IMR-90 (cell line): ENCODE data around the gene ZNF124. TPM values are rescaled to one million over a fixed set of nuclear protein-coding genes. Genes with fewer than 3 reads are reported as not detected.

Experiments
- ATAC-seq: fragments of 200-7000 bp; cut with Tn5 transposase; 2 replicates; pipeline ENCODE4 v1.9.1; 2020; ENCODE audit warnings: low read depth, mild to moderate bottlenecking, moderate library complexity
- BruUV-seq: library from RNA; stranded (reverse); fragments of 400-500 nt; replicated peaks from 2 replicates; lab custom pipeline; 2021; lab: Mats Ljungman, UMichigan
- CTCF ChIA-PET: fragments of 300-600 bp; formaldehyde crosslinking; extraction: SDS; loops from one replicate; lab custom pipeline; 2021; ENCODE audit warnings: antibody characterized with exemption; lab: Yijun Ruan, JAX
- POLR2A ChIA-PET: fragments of 300-600 bp; sonication (Branson Sonifier 250); formaldehyde crosslinking; loops from one replicate; lab custom pipeline; 2022; ENCODE audit warnings: antibody characterized with exemption; ENCODE audit not compliant: unreplicated experiment; lab: Charles Lee
- DNase-seq: peaks from one replicate; pipeline ENCODE4 v3.0.0; 2013
- H2AFZ ChIP-seq: replicated peaks from 2 replicates; pipeline ENCODE3; 2013; ENCODE audit warnings: low read length, mild to moderate bottlenecking; ENCODE audit not compliant: poor library complexity
- H2AK5ac ChIP-seq: 2 replicates; pipeline ENCODE4 v1.6.1; 2013; ENCODE audit warnings: low read depth, low read length, inconsistent platforms
- H2AK9ac ChIP-seq: replicated peaks from 2 replicates; pipeline ENCODE3; 2013; ENCODE audit warnings: mild to moderate bottlenecking, low read depth, low read length, moderate library complexity; ENCODE audit not compliant: poor library complexity
- H2BK120ac ChIP-seq: 2 replicates; pipeline ENCODE4 v1.6.1; 2013; ENCODE audit warnings: low read depth, low read length, inconsistent platforms
- H2BK15ac ChIP-seq: 3 replicates; pipeline ENCODE4 v1.6.1; 2013; ENCODE audit warnings: low read depth, low read length, inconsistent platforms
- H2BK20ac ChIP-seq: 2 replicates; pipeline ENCODE4 v1.6.1; 2013; ENCODE audit warnings: low read depth, mild to moderate bottlenecking, inconsistent platforms, low read length, moderate library complexity
- H2BK5ac ChIP-seq: 2 replicates; pipeline ENCODE4 v1.6.1; 2013; ENCODE audit warnings: mild to moderate bottlenecking, low read depth, low read length, inconsistent platforms; ENCODE audit not compliant: poor library complexity, severe bottlenecking
- H3K14ac ChIP-seq: replicated peaks from 2 replicates; pipeline ENCODE4 v1.6.1; 2013; ENCODE audit warnings: low read depth, low read length, inconsistent platforms
- H3K18ac ChIP-seq: 2 replicates; pipeline ENCODE4 v1.6.1; 2013; ENCODE audit warnings: low read depth, low read length, control low read depth
- H3K23ac ChIP-seq: 2 replicates; pipeline ENCODE4 v1.6.1; 2013; ENCODE audit warnings: low read depth, low read length, inconsistent platforms
- H3K27ac ChIP-seq: 2 replicates; pipeline ENCODE4 v1.5.1; 2013; ENCODE audit warnings: mild to moderate bottlenecking, control low read depth, low read length; ENCODE audit not compliant: insufficient read depth
- H3K27me3 ChIP-seq: 2 replicates; pipeline ENCODE4 v1.6.1; 2013; ENCODE audit warnings: low read length; ENCODE audit not compliant: control insufficient read depth, insufficient read depth
- H3K36me3 ChIP-seq: 2 replicates; pipeline ENCODE4 v1.6.1; 2013; ENCODE audit warnings: low read length, mixed read lengths; ENCODE audit not compliant: control insufficient read depth, insufficient read depth
- H3K4ac ChIP-seq: 2 replicates; pipeline ENCODE4 v1.6.1; 2013; ENCODE audit warnings: low read depth, low read length, inconsistent platforms
- H3K4me1 ChIP-seq: 2 replicates; pipeline ENCODE4 v1.6.1; 2013; ENCODE audit warnings: low read length, mixed read lengths; ENCODE audit not compliant: control insufficient read depth, insufficient read depth
- H3K4me2 ChIP-seq: 2 replicates; pipeline ENCODE4 v1.6.1; 2013; ENCODE audit warnings: low read depth, mild to moderate bottlenecking, control low read depth, low read length, moderate library complexity
- H3K4me3 ChIP-seq: 2 replicates; pipeline ENCODE4 v1.5.1; 2013; ENCODE audit warnings: low read depth, mild to moderate bottlenecking, control low read depth, low read length, moderate library complexity; ENCODE audit not compliant: insufficient read depth
- H3K56ac ChIP-seq: 2 replicates; pipeline ENCODE4 v1.6.1; 2013; ENCODE audit warnings: low read length, inconsistent platforms; ENCODE audit not compliant: insufficient read depth; ENCODE audit errors: extremely low read depth
- H3K79me1 ChIP-seq, 2 experiments: 2 replicates each; pipeline ENCODE4 v1.6.1; 2013; ENCODE audit warnings: low read length in 2 of 2, inconsistent platforms in 1 of 2, low read depth in 1 of 2
- H3K9ac ChIP-seq: 2 replicates; pipeline ENCODE4 v1.6.1; 2013; ENCODE audit warnings: low read depth, low read length, control low read depth
- H3K9me1 ChIP-seq: 2 replicates; pipeline ENCODE4 v1.6.1; 2013; ENCODE audit warnings: low read length, inconsistent platforms; ENCODE audit not compliant: insufficient read depth
- H3K9me3 ChIP-seq: 2 replicates; pipeline ENCODE4 v1.6.1; 2013; ENCODE audit warnings: low read length; ENCODE audit not compliant: control insufficient read depth, insufficient read depth
- H4K20me1 ChIP-seq: 2 replicates; pipeline ENCODE4 v1.6.1; 2013; ENCODE audit warnings: low read length, inconsistent platforms; ENCODE audit not compliant: insufficient read depth
- H4K5ac ChIP-seq: 2 replicates; pipeline ENCODE4 v1.6.1; 2013; ENCODE audit warnings: mild to moderate bottlenecking, low read depth, low read length, control low read depth
- H4K8ac ChIP-seq, 2 experiments: 2 replicates each; pipeline ENCODE4 v1.6.1; 2013; ENCODE audit warnings: low read depth in 2 of 2, low read length in 2 of 2, control low read depth in 1 of 2, inconsistent platforms in 1 of 2
- H4K91ac ChIP-seq: 2 replicates; pipeline ENCODE4 v1.6.1; 2013; ENCODE audit warnings: low read depth, low read length, inconsistent platforms; ENCODE audit not compliant: insufficient read depth
- BHLHE40 ChIP-seq: fragments of 150-350 bp; IDR thresholded peaks from 2 replicates; pipeline ENCODE4 v1.6.1; 2016; ENCODE audit warnings: mild to moderate bottlenecking, low read depth, low read length
- CHD1 ChIP-seq: IDR thresholded peaks from 2 replicates; pipeline ENCODE4 v1.6.1; 2012; ENCODE audit warnings: low read depth, low read length, improper control_type of control experiment
- CTCF ChIP-seq: conservative IDR thresholded peaks from 2 replicates; pipeline ENCODE4 v1.5.1; 2012; ENCODE audit warnings: mild to moderate bottlenecking, low read depth, low read length, improper control_type of control experiment
- MAFK ChIP-seq: IDR thresholded peaks from 2 replicates; pipeline ENCODE4 v1.6.1; 2012; ENCODE audit warnings: low read depth, low read length, improper control_type of control experiment
- NFE2L2 ChIP-seq: fragments of 150-350 bp; IDR thresholded peaks from 2 replicates; pipeline ENCODE4 v1.6.1; 2016; ENCODE audit warnings: low read depth, mild to moderate bottlenecking, low read length
- WGBS, 2 experiments: methylation state at CpG; one replicate each; pipeline versions ENCODE4 v1.1.5 to v1.1.7; 2013; ENCODE audit warnings: missing lambda C conversion rate in 2 of 2; ENCODE audit not compliant: insufficient read length in 1 of 2; ENCODE audit errors: extremely low coverage in 2 of 2; 5-methylcytosine and 5-hydroxymethylcytosine counted together
- dilution Hi-C: fragments of 300-500 bp; cut with HindIII; formaldehyde crosslinking; loops from one replicate; pipeline ENCODE4 v1.14.3; 2018; ENCODE audit warnings: low sequenced_read_pairs; ENCODE audit not compliant: unreplicated experiment
- in situ Hi-C: fragments of 300-500 bp; cut with MboI; formaldehyde crosslinking; loops from 3 replicates; pipeline ENCODE4 v1.14.3; 2019; ENCODE audit warnings: low sequenced_read_pairs, inconsistent platforms, mixed read lengths
- intact Hi-C: fragments of 100-400 bp; cut with micrococcal nuclease; formaldehyde crosslinking; loops from 2 replicates; pipeline ENCODE4 v1.10.0; 2022
- polyA plus RNA-seq, 3 experiments: library from polyadenylated mRNA; depleted of rRNA; stranded (reverse); fragments of >200 nt; gene quantifications; 2 replicates each; pipeline ENCODE4 v1.2.3, GENCODE V29; 2012; ENCODE audit warnings: low replicate concordance in 1 of 3
- total RNA-seq: library from RNA; depleted of rRNA; stranded (reverse); fragments of >200 nt; gene quantifications from 2 replicates; pipeline ENCODE4 v1.2.3, GENCODE V29; 2012
- TF ChIP-seq, protein P1 (sequence below): fragments of 150-350 bp; IDR thresholded peaks from 2 replicates; pipeline ENCODE4 v1.6.1; 2016; ENCODE audit warnings: low read depth, mild to moderate bottlenecking, low read length, moderate library complexity, borderline replicate concordance

The ZNF124 gene
- total and polyA plus RNA-seq, 2 of the 4 experiments (the other 2 are of a cell fraction), result 3.2 to 89.3 TPM

DNA sequence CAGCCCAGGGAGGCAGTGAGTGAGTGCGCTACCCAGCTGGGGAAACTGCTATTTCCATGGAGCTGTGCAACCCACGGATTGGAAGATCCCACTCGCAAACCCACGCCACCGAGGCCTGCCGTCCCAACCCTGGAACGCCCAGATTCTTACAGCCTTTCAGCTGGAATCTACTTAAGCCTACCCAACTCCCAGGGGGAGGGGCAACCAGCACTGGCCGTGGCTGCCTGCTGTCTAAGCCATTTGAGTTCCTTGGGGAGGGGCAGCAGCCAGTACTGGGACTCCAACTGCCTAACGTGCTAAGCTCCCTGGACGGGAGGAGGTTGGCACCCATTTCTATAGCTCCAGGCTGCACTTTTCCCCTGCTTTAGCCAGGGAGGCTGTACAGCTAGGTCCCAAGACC is 40.6 kb downstream of the ZNF124 start:
- dilution Hi-C loops, result no loop called here
- no peak overlapping the region for H3K23ac ChIP-seq

More for the DNA sequence above, 40.6 kb downstream of the ZNF124 start:
- Histone ChIP-seq H2BK120ac (no peak overlapping the region), H4K20me1 (no peaks in the 10 kb centered on the region), H2AFZ (no peak overlapping the region), H3K27ac (no peak overlapping the region), H2AK5ac (no peak overlapping the region), H3K4me3 (no peak overlapping the region), H3K27me3 (no peaks in the 10 kb centered on the region), H4K5ac (no peak overlapping the region), H2BK5ac (no peak overlapping the region), H4K91ac (no peak overlapping the region), H3K36me3 (peaks cover 3% of the 10 kb centered on the region; the same call in 1 of the 2 replicates), H4K8ac (no peak overlapping the region), H3K56ac (no peak overlapping the region), H3K79me1 (peaks cover 0 to 4% of the 10 kb centered on the region in 2 experiments; a peak in 1 of 4 replicates), H3K14ac (no peak overlapping the region), H2BK20ac (no peak overlapping the region), H3K4me2 (no peak overlapping the region), H3K9me1 (no peaks in the 10 kb centered on the region), H3K9ac (no peak overlapping the region), H3K18ac (no peak overlapping the region), H3K4ac (no peak overlapping the region), H2BK15ac (no peak overlapping the region), H2AK9ac (no peak overlapping the region), H3K9me3 (peaks cover 8% of the 10 kb centered on the region; the same call in 1 of the 2 replicates), H3K4me1 (no peaks in the 10 kb centered on the region)
- ChIA-PET POLR2A (no interaction called here), CTCF (no interaction called here)
- ATAC-seq (no peak), DNase-seq (no peak)
- 100% methylated on average over 1 of the region's 10 CpGs; no CpG with 5 or more reads in 1 of the 2 experiments for WGBS, 2 experiments
- BruUV-seq, result no TSS peak
- in situ Hi-C loops (no loop called here), intact Hi-C loops (no loop called here)
- TF ChIP-seq BHLHE40 (no peak), CHD1 (no peak), CTCF (no peak), NFE2L2 (no peak), MAFK (no peak)
- TF ChIP-seq, protein P1, sequence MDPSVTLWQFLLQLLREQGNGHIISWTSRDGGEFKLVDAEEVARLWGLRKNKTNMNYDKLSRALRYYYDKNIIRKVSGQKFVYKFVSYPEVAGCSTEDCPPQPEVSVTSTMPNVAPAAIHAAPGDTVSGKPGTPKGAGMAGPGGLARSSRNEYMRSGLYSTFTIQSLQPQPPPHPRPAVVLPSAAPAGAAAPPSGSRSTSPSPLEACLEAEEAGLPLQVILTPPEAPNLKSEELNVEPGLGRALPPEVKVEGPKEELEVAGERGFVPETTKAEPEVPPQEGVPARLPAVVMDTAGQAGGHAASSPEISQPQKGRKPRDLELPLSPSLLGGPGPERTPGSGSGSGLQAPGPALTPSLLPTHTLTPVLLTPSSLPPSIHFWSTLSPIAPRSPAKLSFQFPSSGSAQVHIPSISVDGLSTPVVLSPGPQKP, result no peak
